MM.1S (cell line): ENCODE measurements around the gene MLIP.

Experiments
- CTCF ChIP-seq: fragments of 300-600 bp; sonication (generic); IDR thresholded peaks from 2 replicates; pipeline ENCODE4 v1.5.1; 2016; ENCODE audit warnings: antibody characterized with exemption, low read length, mixed read lengths
- EZH2 ChIP-seq: fragments of 300-600 bp; sonication (generic); optimal IDR thresholded peaks from 2 replicates; pipeline ENCODE3; 2017; ENCODE audit warnings: low read depth, mild to moderate bottlenecking, antibody characterized with exemption, low read length, mixed read lengths
- EZH2phosphoT487 ChIP-seq: fragments of 300-600 bp; sonication (generic); IDR thresholded peaks from 2 replicates; pipeline ENCODE4 v1.6.1; 2018; ENCODE audit warnings: antibody characterized with exemption, low read length

- TF ChIP-seq CTCF (no peak), EZH2phosphoT487 (no peak), EZH2 (no peak)
Measured at GRCh38 chr6:54068694-54069093, 42.5 kb upstream of the MLIP start.
